Measurements from ENCODE around the gene TLE3. TPM values are rescaled to one million over a fixed set of nuclear protein-coding genes. Genes with fewer than 3 reads are reported as not detected.
A peak's percentile ranks its signal among the peaks of the same experiment; 100 is the strongest.

The TLE3 gene
- total and polyA plus RNA-seq, 2 of the 13 experiments (the other 11 are each of a cell fraction or from before 2014, with no cell fraction given): 11.9 to 13.8 TPM

GRCh38 chr15:70098461-70099166 lies 897 bp upstream of the TLE3 start (continued):
- no peak for TF ChIP-seq MLXIP (CRISPR knock-in tag; IDR thresholded peaks at IDR 0.05; ENCODE audit: borderline replicate concordance)
- no peak for TF ChIP-seq MNT (IDR thresholded peaks at IDR 0.05)
- 0 out of 2 replicates have a peak, but pooled peaks have one; percentile 31 for TF ChIP-seq CHCHD3 (CRISPR knock-in tag; IDR thresholded peaks at IDR 0.05)
- peak; percentile 31; the same call in 1 of the 2 replicates for TF ChIP-seq SMAD3 (CRISPR knock-in tag; IDR thresholded peaks at IDR 0.05)
- TF ChIP-seq IKZF5 (CRISPR knock-in tag; IDR thresholded peaks at IDR 0.05): 0 out of 2 replicates have a peak, but pooled peaks have one; percentile 7
- no peak; the same call in 1 of the 2 replicates for TF ChIP-seq ZFP91 (CRISPR knock-in tag; IDR thresholded peaks at IDR 0.05; ENCODE audit: borderline replicate concordance)
- TF ChIP-seq SETDB1 (CRISPR knock-in tag; IDR thresholded peaks at IDR 0.05; ENCODE audit: borderline replicate concordance): no peak
- no peak for TF ChIP-seq HMGXB3 (CRISPR knock-in tag; IDR thresholded peaks at IDR 0.05; ENCODE audit: borderline replicate concordance)
- TF ChIP-seq SOX5 (CRISPR knock-in tag; IDR thresholded peaks at IDR 0.05; ENCODE audit: borderline replicate concordance): peak; percentile 91
- 0 out of 2 replicates have a peak, but pooled peaks have one; percentile 22 for TF ChIP-seq BRCA1 (CRISPR knock-in tag; IDR thresholded peaks at IDR 0.05)
- TF ChIP-seq FOXA3 (CRISPR knock-in tag; IDR thresholded peaks at IDR 0.05): peak; percentile 60
- no peak for TF ChIP-seq NONO (IDR thresholded peaks at IDR 0.05)
- 0 out of 2 replicates have a peak, but pooled peaks have one; percentile 2 for TF ChIP-seq NONO (CRISPR knock-in tag; conservative IDR thresholded peaks at IDR 0.05)
- no peak for TF ChIP-seq MYNN (CRISPR knock-in tag; IDR thresholded peaks at IDR 0.05; ENCODE audit: low read depth)
- peak; percentile 54 for TF ChIP-seq HNF4A (CRISPR knock-in tag; IDR thresholded peaks at IDR 0.05)
- TF ChIP-seq ZNF296 (CRISPR knock-in tag; conservative IDR thresholded peaks at IDR 0.05): peak; percentile 62; the same call in 1 of the 2 replicates
- peak; percentile 8; the same call in 1 of the 2 replicates for TF ChIP-seq KDM5B (CRISPR knock-in tag; IDR thresholded peaks at IDR 0.05; ENCODE audit: borderline replicate concordance)
